OCI-LY7 (cell line): ENCODE measurements around the gene CCDC3. TPM values are rescaled to one million over a fixed set of nuclear protein-coding genes. Genes with fewer than 3 reads are reported as not detected.

Source experiments
- BruUV-seq: library from RNA; stranded (reverse); fragments of 400-500 nt; replicated peaks from 2 replicates; lab custom pipeline; 2021; lab: Mats Ljungman, UMichigan
- CTCF ChIA-PET: fragments of 300-600 bp; sonication (Branson Sonifier 250); formaldehyde crosslinking; loops from one replicate; lab custom pipeline; 2022; ENCODE audit warnings: antibody characterized with exemption; ENCODE audit not compliant: unreplicated experiment; lab: Charles Lee
- POLR2A ChIA-PET: fragments of 300-600 bp; sonication (Branson Sonifier 250); formaldehyde crosslinking; loops from one replicate; lab custom pipeline; 2022; ENCODE audit warnings: antibody characterized with exemption; lab: Charles Lee
- DNase-seq: peaks from one replicate; pipeline ENCODE4 v3.0.0-alpha.2; 2015; ENCODE audit warnings: low spot score
- H2AFZ ChIP-seq: fragments of 200-600 bp; sonication (generic), shearing (Covaris generic); 2 replicates; pipeline ENCODE4 v1.6.1; 2014; ENCODE audit warnings: mild to moderate bottlenecking, antibody characterized with exemption, low read length, moderate library complexity
- H3K27ac ChIP-seq: fragments of 200-600 bp; sonication (generic); 2 replicates; pipeline ENCODE4 v1.5.1; 2014; ENCODE audit warnings: mixed run types, low read depth, mild to moderate bottlenecking, moderate library complexity, low read length, inconsistent platforms; ENCODE audit not compliant: poor library complexity, severe bottlenecking
- H3K36me3 ChIP-seq: fragments of 200-600 bp; sonication (generic); 2 replicates; pipeline ENCODE4 v1.6.1; 2014; ENCODE audit warnings: mild to moderate bottlenecking, antibody characterized with exemption, low read length, moderate library complexity, mixed read lengths; ENCODE audit not compliant: insufficient read depth
- H3K4me1 ChIP-seq: fragments of 200-600 bp; sonication (generic); 2 replicates; pipeline ENCODE4 v1.5.1; 2014; ENCODE audit warnings: mild to moderate bottlenecking, low read length; ENCODE audit not compliant: insufficient read depth, poor library complexity, severe bottlenecking
- H3K4me2 ChIP-seq: fragments of 200-600 bp; sonication (generic); 2 replicates; pipeline ENCODE4 v1.6.1; 2014; ENCODE audit warnings: mild to moderate bottlenecking, low read length
- H3K4me3 ChIP-seq: fragments of 200-600 bp; sonication (generic); 2 replicates; pipeline ENCODE4 v1.5.1; 2014; ENCODE audit warnings: mild to moderate bottlenecking, low read depth, low read length; ENCODE audit not compliant: poor library complexity, severe bottlenecking
- H3K79me2 ChIP-seq: fragments of 200-600 bp; sonication (generic); 2 replicates; pipeline ENCODE4 v1.6.1; 2016; ENCODE audit warnings: low read depth, mild to moderate bottlenecking, low read length, moderate library complexity, mixed read lengths; ENCODE audit not compliant: insufficient read depth
- H3K9me2 ChIP-seq: fragments of 200-600 bp; sonication (generic); 2 replicates; pipeline ENCODE4 v1.6.1; 2016; ENCODE audit warnings: mild to moderate bottlenecking, low read length, mixed read lengths; ENCODE audit not compliant: insufficient read depth
- H3K9me3 ChIP-seq: fragments of 200-600 bp; sonication (generic); 2 replicates; pipeline ENCODE4 v1.6.1; 2014; ENCODE audit warnings: mild to moderate bottlenecking, mixed run types, low read length, mixed read lengths
- H4K20me1 ChIP-seq: fragments of 200-600 bp; sonication (generic); 2 replicates; pipeline ENCODE4 v1.6.1; 2014; ENCODE audit warnings: mild to moderate bottlenecking, antibody characterized with exemption, low read length, moderate library complexity, mixed read lengths; ENCODE audit not compliant: insufficient read depth
- CTCF ChIP-seq: fragments of 200-600 bp; sonication (generic); conservative IDR thresholded peaks from 2 replicates; pipeline ENCODE4 v1.5.1; 2014; ENCODE audit warnings: mild to moderate bottlenecking, antibody characterized with exemption, low read length, moderate library complexity, mixed read lengths
- EZH2phosphoT487 ChIP-seq: fragments of 200-600 bp; sonication (generic); IDR thresholded peaks from 2 replicates; pipeline ENCODE4 v1.6.1; 2018; ENCODE audit warnings: low read depth, borderline replicate concordance, mild to moderate bottlenecking, mixed run types, antibody characterized with exemption, low read length, moderate library complexity, mixed read lengths
- intact Hi-C: fragments of 100-400 bp; cut with micrococcal nuclease; formaldehyde crosslinking; loops from one replicate; pipeline ENCODE4 v1.10.0; 2022; ENCODE audit not compliant: unreplicated experiment
- total RNA-seq, 2 experiments: library from RNA; depleted of rRNA in 1 of 2; stranded (reverse); fragments of >200 nt in 1 of 2; shearing (Covaris generic) in 1 of 2; gene quantifications; 2 replicates each; pipeline ENCODE4 v1.2.3, GENCODE V29; 2014 to 2022

The CCDC3 gene
- total RNA-seq, 2 experiments from 2014 or later: not detected

- intact Hi-C loops: no loop called here
- POLR2A ChIA-PET: no interaction called here
- no TSS peak for BruUV-seq
Observed at GRCh38 chr10:12995425-12995861, 6.1 kb downstream of the CCDC3 start.

DNA sequence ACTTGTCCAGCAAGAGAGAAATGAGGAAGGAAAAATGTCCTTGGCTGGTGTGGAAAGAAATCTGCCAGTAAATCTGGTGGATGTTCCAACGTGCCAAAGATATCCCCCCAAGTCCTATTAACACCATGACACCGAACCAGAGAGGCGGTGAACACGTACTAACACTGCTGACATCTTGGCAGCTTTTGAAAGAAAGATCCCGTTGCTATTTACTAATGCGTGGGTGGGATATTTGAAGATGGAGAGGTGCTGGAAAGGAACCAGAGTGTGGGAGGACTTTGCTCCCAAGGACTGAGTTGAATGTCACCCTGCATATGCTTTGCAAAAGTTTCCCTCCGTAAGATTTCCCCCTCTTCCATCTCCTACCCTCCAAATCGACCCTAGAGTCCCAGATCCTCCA, 7.9 kb downstream of the CCDC3 start:
- ChIA-PET CTCF (no interaction called here), POLR2A (no interaction called here)
- Histone ChIP-seq H2AFZ (no peak overlapping the region), H4K20me1 (no peaks in the 10 kb centered on the region), H3K9me2 (no peaks in the 10 kb centered on the region), H3K9me3 (no peaks in the 10 kb centered on the region), H3K79me2 (no peaks in the 10 kb centered on the region), H3K4me2 (no peak overlapping the region), H3K27ac (no peak overlapping the region), H3K4me3 (no peak overlapping the region), H3K4me1 (no peaks in the 10 kb centered on the region), H3K36me3 (no peaks in the 10 kb centered on the region)
- no TSS peak for BruUV-seq
- TF ChIP-seq CTCF (no peak), EZH2phosphoT487 (no peak)
- DNase-seq: no peak
- intact Hi-C loops: no loop called here

More at GRCh38 chr10:12995425-12995861, 6.1 kb downstream of the CCDC3 start:
- no peaks in the 10 kb centered on the region for H4K20me1 ChIP-seq
- H3K4me3 ChIP-seq: no peak overlapping the region
- no peak for DNase-seq
- H3K4me2 ChIP-seq: no peak overlapping the region
- CTCF ChIA-PET: no interaction called here
- no peaks in the 10 kb centered on the region for H3K79me2 ChIP-seq
- H2AFZ ChIP-seq: no peak overlapping the region
- H3K9me3 ChIP-seq: no peaks in the 10 kb centered on the region
- H3K9me2 ChIP-seq: no peaks in the 10 kb centered on the region
- H3K27ac ChIP-seq: no peak overlapping the region
- no peaks in the 10 kb centered on the region for H3K4me1 ChIP-seq
- H3K36me3 ChIP-seq: no peaks in the 10 kb centered on the region
- TF ChIP-seq CTCF (no peak), EZH2phosphoT487 (no peak)

GRCh38 chr10:12985347-12985746, 16.2 kb downstream of the CCDC3 start:
- no TSS peak for BruUV-seq
- Histone ChIP-seq H3K27ac (no peak overlapping the region), H3K36me3 (no peaks in the 10 kb centered on the region), H3K4me1 (no peaks in the 10 kb centered on the region), H3K79me2 (no peaks in the 10 kb centered on the region), H3K9me3 (no peaks in the 10 kb centered on the region), H3K4me3 (no peak overlapping the region), H3K9me2 (no peaks in the 10 kb centered on the region), H4K20me1 (no peaks in the 10 kb centered on the region), H2AFZ (no peak overlapping the region), H3K4me2 (no peak overlapping the region)
- DNase-seq: no peak
- CTCF ChIA-PET: no interaction called here
- TF ChIP-seq CTCF: no peak
- TF ChIP-seq EZH2phosphoT487: no peak
- intact Hi-C loops: no loop called here
- POLR2A ChIA-PET: no interaction called here
